Thoracic aorta (tissue), 2 donors: ENCODE measurements around the gene U2AF1L4. TPM values are rescaled to one million over a fixed set of nuclear protein-coding genes. Genes with fewer than 3 reads are reported as not detected.

Experiments used
- ATAC-seq: fragments of 150-250 bp; one replicate; pipeline ENCODE4 v1.8.0; 2017; ENCODE audit warnings: low read depth; ENCODE audit not compliant: insufficient number of reproducible peaks, low FRiP score
- DNase-seq: peaks from one replicate; pipeline ENCODE4 v3.0.0-alpha.2; 2020; ENCODE audit warnings: low spot score
- H3K27ac ChIP-seq, 2 donors: fragments of 200-600 bp; sonication (generic); 1 replicate in 1 of 2; 2 replicates in 1 of 2; pipeline ENCODE4 v1.5.1; 2016; ENCODE audit warnings: mild to moderate bottlenecking in 2 of 2, moderate library complexity in 2 of 2
- H3K27me3 ChIP-seq: fragments of 200-600 bp; sonication (generic); replicated peaks from 2 replicates; pipeline ENCODE4 v1.6.0; 2016; ENCODE audit warnings: mild to moderate bottlenecking; ENCODE audit not compliant: insufficient read depth
- H3K36me3 ChIP-seq: fragments of 200-600 bp; sonication (generic); one replicate; pipeline ENCODE4 v1.5.1; 2016
- H3K4me1 ChIP-seq, 2 donors: fragments of 200-600 bp; sonication (generic); 1 replicate in 1 of 2; 2 replicates in 1 of 2; pipeline versions ENCODE4 v1.5.1 to v1.6.0; 2016; ENCODE audit warnings: low read depth in 2 of 2, mild to moderate bottlenecking in 1 of 2; ENCODE audit not compliant: control insufficient read depth in 1 of 2
- H3K4me3 ChIP-seq: fragments of 200-600 bp; sonication (generic); 2 replicates; pipeline ENCODE4 v1.5.1; 2016; ENCODE audit warnings: mild to moderate bottlenecking
- H3K9me3 ChIP-seq: fragments of 200-600 bp; sonication (generic); 2 replicates; pipeline ENCODE4 v1.5.1; 2016
- CTCF ChIP-seq: fragments of 200-600 bp; sonication (generic); IDR thresholded peaks from one replicate; pipeline ENCODE4 v1.5.1; 2019; ENCODE audit warnings: antibody characterized with exemption
- total RNA-seq, 2 donors: library from RNA; depleted of rRNA; stranded (reverse); fragments of >200 nt; gene quantifications; one replicate each; pipeline versions ENCODE4 v1.1.0 to v1.2.3, GENCODE V29; 2016

Gene U2AF1L4
- total RNA-seq, 2 donors from 2014 or later, result 34.4 to 42.6 TPM

- H3K4me1 ChIP-seq, result peaks cover 15 to 23% of the 10 kb centered on the region in 2 donors
- no peak overlapping the region for H3K27ac ChIP-seq
- DNase-seq (no peak), ATAC-seq (no peak)
- no peak for TF ChIP-seq CTCF
- H3K36me3 ChIP-seq, result peaks cover 50% of the 10 kb centered on the region
- no peak overlapping the region for H3K4me3 ChIP-seq
- no peaks in the 10 kb centered on the region for H3K9me3 ChIP-seq
- H3K27me3 ChIP-seq, result no peaks in the 10 kb centered on the region
These were observed 24.6 kb downstream of the U2AF1L4 start for GRCh38 chr19:35720648-35721047.

- H3K27me3 ChIP-seq, result no peaks in the 10 kb centered on the region
- ATAC-seq (no peak), DNase-seq (no peak)
- no peak overlapping the region for H3K4me3 ChIP-seq
- H3K9me3 ChIP-seq, result no peaks in the 10 kb centered on the region
- H3K4me1 ChIP-seq, result peaks cover 16 to 26% of the 10 kb centered on the region in 2 donors
- peaks cover 45% of the 10 kb centered on the region for H3K36me3 ChIP-seq
- H3K27ac ChIP-seq, result no peak overlapping the region
- no peak for TF ChIP-seq CTCF
These were observed 25.1 kb downstream of the U2AF1L4 start for GRCh38 chr19:35720163-35720524.

GRCh38 chr19:35719402-35720162 is 25.6 kb downstream of the U2AF1L4 start:
- no peak for TF ChIP-seq CTCF
- no peaks in the 10 kb centered on the region for H3K27me3 ChIP-seq
- peaks cover 16 to 26% of the 10 kb centered on the region in 2 donors for H3K4me1 ChIP-seq
- peak overlapping the region; percentile 80 for H3K4me3 ChIP-seq
- no peaks in the 10 kb centered on the region for H3K9me3 ChIP-seq
- no peak overlapping the region for H3K27ac ChIP-seq
- ATAC-seq (no peak), DNase-seq (no peak)
- peaks cover 39% of the 10 kb centered on the region for H3K36me3 ChIP-seq

- no peak for DNase-seq
These were observed 26.7 kb downstream of the U2AF1L4 start for GRCh38 chr19:35718345-35719041.

More at GRCh38 chr19:35718345-35719041, 26.7 kb downstream of the U2AF1L4 start:
- TF ChIP-seq CTCF, result no peak
- Histone ChIP-seq H3K36me3 (peaks cover 28% of the 10 kb centered on the region), H3K27me3 (no peaks in the 10 kb centered on the region), H3K4me3 (peak overlapping the region; percentile 80), H3K4me1 (peaks cover 16 to 26% of the 10 kb centered on the region in 2 donors), H3K9me3 (no peaks in the 10 kb centered on the region), H3K27ac (peak overlapping the region; percentile 59 to 71)
- ATAC-seq, result no peak
